VCaP (cell line): ENCODE data around the gene UCN3.

Experiments used
- H3K27ac ChIP-seq: fragments of 450-650 bp; 2 replicates; pipeline ENCODE4 v1.5.1; 2017
- CTCF ChIP-seq: fragments of 450-650 bp; conservative IDR thresholded peaks from 2 replicates; pipeline ENCODE4 v1.5.1; 2017; ENCODE audit warnings: mild to moderate bottlenecking, moderate library complexity

UCN3 gene

GRCh38 chr10:5364890-5365338 lies at the start of gene UCN3:
TSS of gene UCN3 (plus strand) at chr10:5364966. CDS start at chr10:5373721, 8,755 bp downstream.
- TF ChIP-seq CTCF = no peak
- peak within 1 kb of the TSS; percentile 66 for H3K27ac ChIP-seq

GRCh38 chr10:5317547-5318107 lies 47.1 kb upstream of the UCN3 start:
- no peak for TF ChIP-seq CTCF
- no peak overlapping the region for H3K27ac ChIP-seq

- no peak for TF ChIP-seq CTCF
- no peak overlapping the region for H3K27ac ChIP-seq
These were observed 46.6 kb upstream of the UCN3 start for GRCh38 chr10:5318148-5318547.

- H3K27ac ChIP-seq = peak overlapping the region; percentile 70; the same call in 1 of the 2 replicates
- TF ChIP-seq CTCF = no peak
These were observed 44.9 kb upstream of the UCN3 start for GRCh38 chr10:5319863-5320262.

GRCh38 chr10:5321273-5321672 lies 43.5 kb upstream of the UCN3 start:
- no peak for TF ChIP-seq CTCF
- peak overlapping the region; percentile 70 for H3K27ac ChIP-seq

GRCh38 chr10:5323446-5323845 lies 41.3 kb upstream of the UCN3 start:
- H3K27ac ChIP-seq = no peak overlapping the region
- no peak for TF ChIP-seq CTCF

GRCh38 chr10:5325076-5325475 lies 39.7 kb upstream of the UCN3 start:
- TF ChIP-seq CTCF = no peak

More at GRCh38 chr10:5325076-5325475, 39.7 kb upstream of the UCN3 start:
- no peak overlapping the region for H3K27ac ChIP-seq
